ENCODE results near the gene NPAS2.

NPAS2 gene

DNA sequence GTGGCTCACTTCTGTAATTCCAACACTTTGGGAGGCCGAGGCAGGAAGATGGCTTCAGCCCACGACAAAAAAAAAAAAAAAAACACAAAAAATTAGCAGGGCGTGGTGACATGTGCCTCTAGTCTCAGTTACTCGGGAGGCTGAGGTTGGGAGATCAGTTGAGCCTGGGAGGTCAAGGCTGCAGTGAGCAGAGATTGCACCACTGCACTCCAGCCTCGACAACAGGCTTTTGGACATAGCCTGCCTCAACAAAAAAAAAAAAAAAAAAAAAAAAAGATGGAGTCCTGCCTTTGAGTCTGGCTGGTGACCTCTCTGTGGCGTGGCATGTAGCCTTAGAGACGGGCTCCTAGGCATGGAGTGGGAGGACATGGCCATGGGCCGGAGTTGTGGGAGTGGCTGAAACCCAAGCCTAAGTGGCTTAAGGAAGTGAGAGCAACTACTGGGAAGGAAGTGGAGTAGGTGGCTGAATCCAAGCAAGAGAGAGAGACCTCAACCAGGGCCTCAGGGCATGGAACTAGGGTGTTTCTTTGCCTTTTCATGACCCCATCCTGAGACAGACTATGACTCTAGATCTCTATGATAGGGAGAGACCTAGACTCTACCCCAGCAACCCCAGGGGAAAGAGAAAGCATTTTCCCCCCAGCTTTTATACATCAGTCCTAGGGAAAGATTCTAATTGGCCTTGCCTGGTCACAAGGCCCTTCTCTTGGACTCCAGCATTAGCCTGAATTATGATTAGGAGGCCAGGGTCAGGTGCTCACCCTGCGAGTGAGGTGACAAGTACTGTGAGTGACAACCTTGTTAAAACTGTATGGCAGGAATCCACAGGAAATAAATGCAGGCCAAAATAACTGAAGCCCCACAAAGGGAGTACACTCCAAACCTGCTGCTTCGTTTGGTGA is 34.2 kb downstream of the NPAS2 start:
- no peak for DNase-seq (ENCODE audit: low spot score)

DNA sequence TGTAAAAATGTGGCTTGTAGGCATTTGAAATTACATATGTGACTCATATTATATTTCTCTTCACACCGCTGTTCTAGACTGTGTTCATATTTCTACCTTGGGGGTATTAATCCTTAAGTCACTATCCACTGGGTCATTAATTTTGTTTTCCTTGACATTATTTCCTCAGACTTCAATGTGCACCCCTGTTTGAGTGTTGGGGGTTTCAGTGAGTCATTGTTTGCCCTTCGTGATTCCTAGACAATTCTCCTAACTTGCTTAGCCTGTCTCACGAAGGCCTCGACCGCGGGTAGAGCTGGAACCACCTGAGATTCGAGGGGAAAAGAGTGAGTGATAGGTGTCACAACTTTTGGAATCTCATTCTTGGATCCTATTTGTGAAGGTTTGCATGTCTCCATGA is 35.1 kb downstream of the NPAS2 start:
- no peak for DNase-seq (ENCODE audit: low spot score)

DNA sequence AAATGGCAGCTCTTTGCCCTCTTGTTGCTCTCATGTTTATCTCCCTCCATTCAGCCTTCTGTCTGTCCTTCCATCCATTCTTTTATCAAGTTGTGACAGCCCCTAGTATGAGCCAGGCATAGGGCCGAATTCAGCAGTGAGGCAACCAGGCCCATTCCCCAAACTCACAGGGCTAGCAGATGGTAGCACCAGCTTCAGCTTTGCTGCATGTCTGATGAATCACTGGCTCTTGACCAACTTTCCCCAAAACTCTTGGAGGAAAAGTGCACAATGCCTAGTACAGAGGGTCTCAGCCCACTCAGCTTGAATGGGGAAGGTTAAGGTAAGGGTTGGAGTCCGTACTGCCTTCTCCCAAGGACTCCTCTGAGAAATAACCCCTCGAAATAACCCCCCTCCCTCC is 35.7 kb downstream of the NPAS2 start:
- DNase-seq (ENCODE audit: low spot score) = no peak

DNA sequence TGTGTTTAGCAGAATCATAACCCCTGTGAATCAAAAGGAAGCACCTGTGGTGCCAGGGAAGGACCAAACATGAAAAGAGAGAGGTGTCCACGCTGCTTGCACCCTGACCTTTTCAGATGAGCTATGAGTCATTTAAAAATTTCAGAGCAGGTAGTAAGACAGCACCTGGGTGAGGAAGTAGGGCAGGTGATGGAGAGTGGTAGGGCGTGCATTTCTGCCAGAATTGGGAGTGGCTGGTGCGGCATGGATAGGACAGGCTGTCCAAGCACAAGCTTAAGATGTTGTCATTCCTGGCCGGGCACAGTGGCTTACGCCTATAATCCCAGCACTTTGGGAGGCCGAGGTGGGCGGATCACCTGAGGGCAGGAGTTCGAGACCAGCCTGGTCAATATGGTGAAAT is 36.8 kb downstream of the NPAS2 start:
- DNase-seq (ENCODE audit: low spot score) = no peak

DNA sequence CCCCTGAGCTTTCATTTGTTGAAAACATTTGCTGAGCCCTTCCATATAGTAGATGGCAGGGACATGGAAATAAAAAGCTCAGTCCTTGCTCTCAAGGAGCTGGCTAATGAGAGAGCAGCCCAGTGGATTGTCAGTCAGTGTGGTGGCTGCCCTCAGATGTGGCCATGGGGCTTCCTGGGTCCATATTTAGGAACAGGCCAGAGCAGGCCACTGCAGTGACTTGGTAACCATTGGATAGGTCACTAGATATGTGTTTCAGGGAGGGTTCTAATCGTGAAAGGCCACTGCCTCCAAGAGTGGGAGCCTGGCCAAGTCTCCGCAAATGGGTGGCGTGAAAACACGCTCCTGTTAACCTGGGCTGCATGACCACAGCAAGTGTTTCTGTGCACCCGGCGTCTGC is 37.4 kb downstream of the NPAS2 start:
- DNase-seq (ENCODE audit: low spot score) = no peak

DNA sequence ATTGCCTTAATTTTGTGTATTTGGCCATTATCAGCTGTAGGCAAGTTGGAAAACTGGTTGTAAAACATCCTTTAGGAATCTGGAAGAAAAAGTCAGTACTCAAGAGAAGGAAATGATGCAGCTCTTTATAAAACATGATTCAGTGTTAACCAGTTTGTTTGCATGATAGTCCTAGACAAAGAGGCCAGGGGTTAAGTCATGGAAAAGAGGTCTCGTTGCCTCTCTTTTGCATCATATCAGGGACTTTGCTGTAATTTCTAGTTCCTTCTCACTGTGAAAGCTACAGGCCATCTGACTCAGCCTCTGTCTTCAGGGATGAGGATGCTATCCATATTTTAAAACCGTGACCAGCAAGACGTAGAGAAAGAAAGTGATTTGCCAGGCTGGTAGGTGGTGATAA is 38.0 kb downstream of the NPAS2 start:
- no peak for DNase-seq (ENCODE audit: low spot score)

DNA sequence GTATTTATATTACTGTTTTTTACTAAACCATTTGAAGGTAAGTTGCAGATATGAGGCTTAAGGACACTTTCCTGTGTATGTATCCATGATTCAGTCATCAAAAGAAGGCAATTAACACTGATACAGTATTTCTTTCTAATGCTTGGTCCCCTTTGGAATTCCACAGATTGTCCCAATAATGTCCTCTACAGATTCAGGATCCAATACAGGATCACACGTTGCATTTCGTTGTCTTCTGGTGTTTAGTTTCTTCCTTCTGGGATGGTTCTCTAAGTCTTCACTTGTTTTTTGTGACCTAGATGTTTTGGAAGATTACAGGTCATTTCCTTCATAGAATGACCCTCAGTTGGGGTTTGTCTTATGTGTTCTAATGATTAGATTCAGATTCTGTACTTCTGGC is 40.0 kb downstream of the NPAS2 start:
- DNase-seq (ENCODE audit: low spot score) = no peak

DNA sequence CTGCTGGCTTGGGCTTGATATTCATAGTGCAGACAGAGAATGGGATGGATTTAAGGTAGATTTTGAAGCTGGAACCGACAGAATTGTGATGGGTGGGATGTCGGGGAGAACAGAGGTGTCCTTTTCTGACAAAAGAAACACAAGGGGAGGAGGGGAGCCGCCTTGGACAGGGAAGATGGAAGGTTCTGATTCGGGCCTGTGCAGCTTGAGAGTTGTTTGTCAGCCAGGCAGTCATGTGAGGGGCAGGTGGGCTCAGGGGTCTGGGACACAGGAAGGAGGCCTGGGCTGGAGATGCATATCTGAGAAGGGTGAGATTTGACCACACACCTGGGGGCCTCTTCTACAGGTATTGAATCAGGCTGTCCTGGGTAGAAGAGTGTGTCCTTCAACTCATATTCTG is 41.4 kb downstream of the NPAS2 start:
- DNase-seq (ENCODE audit: low spot score) = no peak

DNA sequence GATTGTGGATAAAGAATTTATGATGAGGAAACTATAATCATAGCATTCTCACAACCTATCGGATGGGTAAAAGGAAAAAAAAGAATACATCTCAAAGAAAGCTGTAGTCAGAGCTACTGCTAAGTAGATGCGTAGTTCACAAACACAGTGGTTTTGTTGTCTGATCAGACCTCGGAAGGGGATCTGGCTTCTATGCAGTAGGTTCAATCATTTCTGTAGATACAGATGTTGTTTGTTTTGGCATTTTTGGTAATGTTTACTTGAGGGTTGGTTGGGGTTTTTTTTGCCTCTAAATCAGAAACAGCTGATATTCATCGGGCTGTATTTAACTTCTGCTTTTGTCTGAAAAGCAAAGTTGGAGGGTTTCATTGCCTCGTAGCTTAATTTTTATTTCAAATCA is 42.1 kb downstream of the NPAS2 start:
- DNase-seq (ENCODE audit: low spot score) = no peak

DNA sequence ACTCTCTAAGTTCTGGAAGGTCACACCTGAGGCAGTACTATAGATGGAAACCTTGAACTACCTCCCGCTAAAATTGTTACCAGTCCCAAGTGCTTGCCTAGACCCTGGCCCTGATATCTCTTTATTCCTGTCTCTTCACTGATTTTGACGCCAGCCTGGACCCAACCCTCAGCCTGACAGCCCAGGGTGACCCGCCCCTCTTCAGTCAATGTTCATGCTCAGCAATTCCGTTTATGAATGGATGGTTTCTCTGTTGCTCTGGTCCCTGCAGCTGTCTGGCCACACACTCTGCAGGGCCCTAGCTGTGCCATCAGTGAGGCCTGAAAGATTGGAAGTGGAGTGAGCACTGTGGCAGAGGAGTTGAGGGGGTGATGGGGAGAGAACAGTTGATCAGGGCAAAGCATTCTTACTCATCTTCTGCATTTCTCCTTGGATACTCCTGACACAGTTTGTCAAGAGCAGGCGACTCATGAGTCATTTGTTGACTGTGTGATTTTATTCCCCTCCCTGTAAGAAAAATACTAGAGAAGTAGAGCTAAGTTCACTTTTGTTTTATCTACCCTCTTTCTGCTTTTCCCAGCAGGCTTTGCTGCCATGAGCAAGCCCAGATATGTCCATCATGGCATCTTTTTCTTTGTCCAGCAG is 46.0 kb downstream of the NPAS2 start:
- no peak for DNase-seq (ENCODE audit: low spot score)

DNA sequence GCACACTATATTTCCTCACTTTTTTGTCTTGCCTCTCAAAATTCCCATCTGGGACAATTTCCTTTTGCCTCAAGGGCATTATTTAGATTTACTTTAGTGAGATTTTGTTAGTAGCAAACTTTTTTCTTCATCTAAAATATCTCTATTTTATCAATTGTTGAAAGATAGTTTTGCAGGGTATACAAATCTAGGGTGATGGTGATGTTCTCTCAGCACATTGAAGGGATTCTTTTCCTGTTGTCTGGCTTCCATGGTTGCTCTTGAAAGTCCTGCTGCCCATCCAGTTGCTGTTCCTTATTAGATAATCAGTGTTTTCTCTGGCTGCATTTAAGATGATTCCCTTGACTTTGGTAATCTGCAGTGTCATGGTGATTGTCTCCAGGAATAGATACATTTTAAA is 48.1 kb downstream of the NPAS2 start:
- no peak for DNase-seq (ENCODE audit: low spot score)

DNA sequence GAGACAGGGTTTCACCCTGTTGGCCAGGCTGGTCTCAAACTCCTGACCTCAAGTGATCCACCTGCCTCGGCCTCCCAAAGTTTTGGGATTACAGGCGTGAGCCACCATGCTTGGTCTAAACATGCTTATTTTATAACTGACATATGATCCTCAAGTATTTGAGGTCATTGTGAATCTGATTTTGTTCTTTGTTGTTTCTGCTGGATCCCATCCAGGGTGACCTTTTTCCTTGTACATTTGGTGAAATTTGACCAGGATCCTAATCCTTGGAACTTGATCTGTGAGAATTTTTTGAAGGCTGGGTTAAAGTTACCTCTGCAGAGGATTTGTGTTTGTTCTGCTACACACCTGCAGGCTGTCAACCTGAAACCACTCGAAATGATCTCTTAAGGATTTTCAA is 49.2 kb downstream of the NPAS2 start:
- no peak for DNase-seq (ENCODE audit: low spot score)

DNA sequence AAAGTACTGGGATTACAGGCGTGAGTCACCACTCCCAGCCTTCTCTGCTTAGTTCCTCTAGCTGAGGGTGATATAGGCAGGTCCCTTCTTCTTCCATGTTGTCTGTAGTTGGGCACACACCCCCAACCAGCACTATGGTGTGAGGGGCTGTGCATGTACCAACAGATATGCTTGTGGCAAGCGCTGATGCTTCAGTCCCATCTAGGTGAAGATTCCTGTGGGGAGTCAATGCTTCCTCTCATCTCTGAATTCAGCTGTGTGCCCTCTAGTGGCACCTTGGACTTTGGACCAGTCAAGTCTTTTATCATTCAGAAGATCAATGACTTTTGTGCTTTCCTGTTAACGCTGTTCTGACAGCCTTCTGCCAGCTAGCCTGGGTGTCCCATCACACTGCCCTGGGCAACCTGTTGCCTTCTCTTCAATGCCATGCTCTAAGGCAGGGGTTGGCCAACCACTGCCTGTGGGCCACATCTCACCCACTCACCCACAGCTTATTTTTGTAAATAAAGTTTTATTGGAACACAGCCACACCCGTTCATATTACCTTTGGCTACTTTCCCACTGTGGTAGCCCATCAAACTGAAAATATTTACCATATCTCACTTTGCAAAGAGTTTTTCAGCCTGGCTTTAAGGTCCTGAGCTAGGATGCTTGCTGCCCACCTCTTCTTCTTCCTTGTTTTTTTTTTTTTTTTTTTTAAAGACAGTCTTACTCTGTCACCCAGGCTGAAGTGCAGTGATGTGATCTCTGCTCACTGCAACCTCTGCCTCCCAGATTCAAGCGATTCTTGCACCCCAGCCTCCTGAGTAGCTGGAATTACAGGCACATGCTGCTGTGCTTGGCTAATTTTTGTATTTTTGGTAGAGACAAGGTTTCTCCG is 51.0 kb downstream of the NPAS2 start:
- DNase-seq (ENCODE audit: low spot score) = no peak

DNA sequence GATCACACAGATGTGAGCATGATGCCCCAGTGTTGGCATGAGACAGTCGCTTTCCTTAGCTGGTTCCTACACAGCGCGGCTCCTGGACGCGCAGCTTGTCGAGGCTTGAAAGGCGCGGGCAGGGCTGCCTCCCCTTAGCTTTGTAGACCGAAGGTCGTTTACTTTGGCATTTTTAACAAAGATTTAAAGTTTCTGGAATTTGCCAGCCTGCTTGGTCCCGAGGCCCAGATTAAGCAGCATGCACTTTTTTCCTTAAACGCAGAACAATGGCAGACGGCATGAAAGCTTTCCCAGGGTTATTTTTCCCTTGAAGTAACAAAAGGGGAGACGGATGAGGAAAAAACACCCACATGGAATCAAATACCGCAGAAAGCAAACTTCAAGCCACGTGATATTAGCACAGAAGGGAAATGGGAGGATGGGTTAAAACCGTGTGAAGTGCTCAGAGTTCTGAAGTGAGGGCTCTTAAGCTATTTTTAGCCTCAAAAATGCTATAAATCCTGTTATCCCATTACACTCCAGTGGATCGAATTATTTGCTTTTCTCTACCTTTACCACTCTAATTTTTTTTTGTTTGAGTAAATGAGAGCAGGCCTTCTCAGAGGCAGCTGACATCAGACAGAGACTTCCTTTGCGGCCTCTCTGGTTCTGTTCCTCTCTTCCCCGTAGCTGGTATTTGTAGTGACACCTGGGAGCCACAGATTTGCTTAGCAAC is 55.7 kb downstream of the NPAS2 start:
- DNase-seq (ENCODE audit: low spot score) = no peak

DNA sequence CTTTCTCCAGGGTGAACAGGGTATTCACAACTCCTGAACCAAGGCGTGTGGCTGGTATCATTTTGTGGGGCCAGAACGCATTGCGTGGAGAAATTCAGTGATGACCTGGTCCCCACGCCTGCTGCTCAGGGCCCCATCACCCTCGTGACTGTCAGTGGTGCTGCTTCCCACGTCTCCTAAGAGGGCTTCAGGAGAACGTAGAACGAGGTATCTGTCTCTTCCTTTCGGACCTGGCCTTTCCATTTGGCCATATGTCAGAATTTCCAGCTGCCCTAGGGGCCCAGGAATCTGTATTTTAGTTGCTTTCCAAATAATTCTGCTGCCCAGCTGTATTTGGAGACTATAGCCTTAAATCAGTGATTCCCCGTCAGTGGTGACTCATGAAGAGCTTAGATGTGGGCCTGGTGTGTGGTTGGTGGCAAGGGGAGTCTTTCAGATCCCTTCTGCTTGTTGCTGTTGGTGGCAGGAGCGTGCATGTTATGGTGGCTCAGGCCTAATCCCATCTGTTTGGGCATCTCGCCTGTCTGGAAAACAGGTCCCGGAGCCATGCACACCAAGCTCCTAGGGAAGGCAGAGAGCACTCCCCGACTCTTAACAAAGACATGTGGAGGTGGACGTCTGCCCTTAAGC is 56.4 kb downstream of the NPAS2 start:
- no peak for DNase-seq (ENCODE audit: low spot score)

DNA sequence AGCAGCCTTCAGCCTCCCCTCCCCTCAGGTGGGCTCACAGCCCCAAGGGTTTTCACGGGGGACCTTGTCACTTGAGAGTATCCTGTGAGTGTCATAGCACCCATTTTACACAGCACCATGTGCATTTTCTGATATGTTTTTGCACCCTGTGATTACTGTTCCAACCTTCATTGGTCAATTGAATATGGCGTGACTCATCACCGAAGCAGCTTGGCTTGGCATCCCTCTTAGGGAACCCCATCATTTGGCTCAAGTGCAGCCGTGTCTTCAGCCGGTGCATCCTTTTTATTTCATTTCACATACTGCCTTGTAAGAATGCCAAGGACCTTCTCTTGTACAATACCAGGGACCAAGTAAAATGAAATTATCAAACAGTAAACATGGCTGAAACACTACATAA is 57.6 kb downstream of the NPAS2 start:
- DNase-seq (ENCODE audit: low spot score) = no peak

DNA sequence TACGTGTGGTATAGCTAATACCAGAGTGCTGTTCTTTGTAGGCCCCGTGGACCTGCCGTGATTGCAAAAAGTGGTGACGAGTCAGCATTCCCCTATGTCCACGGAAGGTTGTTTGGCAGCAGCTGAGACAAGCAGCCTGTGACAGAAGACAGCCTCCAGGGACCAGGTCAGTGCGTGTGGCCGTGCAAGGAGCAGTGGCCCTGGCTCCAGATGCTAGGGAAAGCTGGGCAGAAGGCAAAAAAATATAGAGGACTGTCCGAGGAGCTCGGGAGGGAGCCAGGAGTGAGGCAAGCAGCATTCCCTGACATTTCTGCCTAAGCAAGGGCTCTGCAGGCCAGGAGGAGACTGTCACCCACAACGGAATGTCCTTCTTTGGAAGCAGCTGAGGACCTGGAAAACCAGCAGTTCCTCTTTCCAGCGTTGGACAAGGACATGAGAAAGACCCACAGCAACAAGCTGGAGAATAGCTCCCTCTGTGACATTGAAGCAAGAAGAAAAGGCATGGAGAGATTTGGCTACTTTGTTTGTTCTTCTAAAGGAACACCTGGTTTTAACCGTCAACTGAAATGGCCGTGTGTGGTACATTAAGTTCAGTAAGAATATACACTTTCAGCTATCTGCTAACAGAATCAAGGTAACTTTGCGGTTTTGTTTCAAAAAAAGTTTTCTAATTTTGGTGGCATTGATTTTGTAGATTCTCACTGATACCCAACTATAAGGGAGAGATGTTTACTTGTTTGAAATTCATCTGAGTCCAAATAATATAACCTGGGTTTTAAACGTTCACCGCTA is 58.3 kb downstream of the NPAS2 start:
- DNase-seq (ENCODE audit: low spot score) = no peak

DNA sequence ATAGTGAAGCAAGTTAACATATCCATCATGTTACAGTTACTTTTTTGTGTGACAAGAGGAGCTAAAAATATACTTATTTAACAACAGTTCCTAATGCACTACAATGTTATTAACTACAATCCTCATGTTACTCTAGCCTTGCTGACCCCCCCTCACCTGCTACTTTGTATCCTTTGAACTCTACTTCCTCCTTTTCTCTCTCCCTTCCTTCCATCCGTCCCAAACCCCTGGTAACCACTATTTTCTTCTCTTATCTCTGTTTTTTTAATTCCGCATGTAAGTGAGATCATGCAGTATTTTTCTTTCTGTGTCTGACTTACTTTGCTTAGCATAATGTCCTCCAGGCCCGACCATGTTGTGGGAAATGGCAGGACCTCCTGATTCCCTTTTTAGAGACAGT is 59.4 kb downstream of the NPAS2 start:
- DNase-seq (ENCODE audit: low spot score) = no peak

DNA sequence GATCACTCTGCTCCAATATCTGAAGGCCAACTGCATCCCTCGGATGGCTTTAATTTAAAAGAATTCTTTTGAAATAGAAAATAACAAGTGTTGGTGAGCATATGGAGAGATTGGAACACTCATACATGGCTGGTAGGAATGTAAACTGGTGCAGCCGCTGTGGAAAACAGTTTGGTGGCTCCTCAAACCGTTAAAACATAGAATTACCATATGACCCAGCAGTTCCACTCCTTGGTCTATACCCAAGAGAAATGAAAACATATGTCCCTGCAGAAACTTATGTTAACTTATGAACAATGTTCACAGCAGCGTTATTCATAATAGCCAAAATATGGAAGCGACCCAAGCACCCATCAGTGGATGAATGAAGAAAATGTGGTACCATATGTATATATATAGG is 60.1 kb downstream of the NPAS2 start:
- DNase-seq (ENCODE audit: low spot score) = no peak

DNA sequence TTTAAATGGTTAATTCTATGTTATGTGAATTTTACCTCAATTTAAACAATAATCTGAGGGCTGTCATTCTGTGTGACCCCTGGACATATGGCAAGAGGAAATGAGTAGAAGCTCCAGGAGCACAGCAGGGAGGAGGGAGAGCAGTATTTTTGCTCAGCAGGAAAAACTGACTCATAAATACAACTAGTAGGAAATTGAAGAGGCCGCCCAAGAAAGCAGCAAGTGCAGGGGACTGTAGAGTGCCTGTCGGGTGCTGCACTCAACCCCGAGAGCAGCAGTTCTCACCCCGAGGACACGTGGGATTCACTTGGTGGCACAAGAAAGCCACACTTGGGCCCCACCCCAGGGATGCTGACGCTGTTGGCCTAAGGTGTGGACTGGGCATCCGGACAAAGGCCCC is 60.8 kb downstream of the NPAS2 start:
- no peak for DNase-seq (ENCODE audit: low spot score)

Measured in CD4-positive, alpha-beta T cell treated with Interleukin-6 at 100 ng/mL for 8 hours (primary cell).